HEK293 (cell line): ENCODE measurements around the gene TMEM229B.

Experiments
- CTCF ChIA-PET: fragments of 350-600 bp; formaldehyde crosslinking; extraction: SDS; loops from one replicate; lab custom pipeline; 2021; ENCODE audit warnings: antibody characterized with exemption; lab: Yijun Ruan, JAX
- POLR2A ChIA-PET: fragments of 300-600 bp; formaldehyde crosslinking; extraction: SDS; loops from one replicate; lab custom pipeline; 2020; ENCODE audit warnings: antibody characterized with exemption, inconsistent platforms; lab: Yijun Ruan, JAX
- H3K27ac ChIP-seq: fragments of 200-500 bp; sonication (Bioruptor generic); 2 replicates; pipeline ENCODE4 v1.5.1; 2014; ENCODE audit warnings: low read depth, low read length, control low read depth, inconsistent platforms; ENCODE audit errors: extremely low read depth
- H3K36me3 ChIP-seq, 2 experiments: fragments of 200-500 bp in 1 of 2; sonication (Bioruptor generic) in 1 of 2; 1 replicate in 1 of 2; 2 replicates in 1 of 2; pipeline ENCODE4 v1.5.1; 2014 to 2017; ENCODE audit warnings: inconsistent platforms in 2 of 2, low read length in 2 of 2; ENCODE audit not compliant: control insufficient read depth in 2 of 2, insufficient read depth in 1 of 2
- H3K4me1 ChIP-seq: fragments of 200-500 bp; sonication (Bioruptor generic); 2 replicates; pipeline ENCODE4 v1.5.1; 2014; ENCODE audit warnings: mild to moderate bottlenecking, low read length, inconsistent platforms; ENCODE audit not compliant: control insufficient read depth, insufficient read depth
- H3K4me3 ChIP-seq: 2 replicates; pipeline ENCODE4 v1.5.1; 2011; ENCODE audit warnings: low read depth, mild to moderate bottlenecking, control low read depth, low read length, moderate library complexity
- H3K9me3 ChIP-seq: fragments of 200-500 bp; sonication (Bioruptor generic); 2 replicates; pipeline ENCODE4 v1.5.1; 2014; ENCODE audit warnings: low read depth, low read length, inconsistent platforms; ENCODE audit not compliant: control insufficient read depth, insufficient read depth
- PRDM1 ChIP-seq: fragments of 450-650 bp; formaldehyde crosslinking; IDR thresholded peaks from 2 replicates; pipeline ENCODE4; 2016; ENCODE audit warnings: missing biosample characterization, missing genetic modification characterization
- SP7 ChIP-seq: fragments of 450-650 bp; formaldehyde crosslinking; IDR thresholded peaks from 2 replicates; pipeline ENCODE4 v1.5.1; 2016; ENCODE audit warnings: missing biosample characterization, missing genetic modification characterization
- ZFHX2 ChIP-seq: fragments of 450-650 bp; formaldehyde crosslinking; conservative IDR thresholded peaks from 2 replicates; pipeline ENCODE4 v1.5.1; 2016; ENCODE audit warnings: missing biosample characterization, missing genetic modification characterization
- ZNF138 ChIP-seq: fragments of 450-650 bp; formaldehyde crosslinking; IDR thresholded peaks from 2 replicates; pipeline ENCODE4 v1.5.1; 2016; ENCODE audit warnings: missing biosample characterization, missing genetic modification characterization, borderline replicate concordance
- ZNF146 ChIP-seq: fragments of 450-650 bp; formaldehyde crosslinking; IDR thresholded peaks from 2 replicates; pipeline ENCODE4 v1.5.1; 2016; ENCODE audit warnings: missing biosample characterization, missing genetic modification characterization
- ZNF555 ChIP-seq: fragments of 450-650 bp; formaldehyde crosslinking; conservative IDR thresholded peaks from 2 replicates; pipeline ENCODE4 v1.5.1; 2017; ENCODE audit warnings: missing biosample characterization, mild to moderate bottlenecking, missing genetic modification characterization, inconsistent platforms
- ZNF585B ChIP-seq: fragments of 450-650 bp; formaldehyde crosslinking; IDR thresholded peaks from 2 replicates; pipeline ENCODE4 v1.5.1; 2016; ENCODE audit warnings: missing biosample characterization, missing genetic modification characterization
- ZNF610 ChIP-seq: fragments of 450-650 bp; formaldehyde crosslinking; IDR thresholded peaks from 2 replicates; pipeline ENCODE4 v1.5.1; 2016; ENCODE audit warnings: missing biosample characterization, missing genetic modification characterization, borderline replicate concordance
- ZNF626 ChIP-seq: fragments of 450-650 bp; sonication (Bioruptor Pico); formaldehyde crosslinking; IDR thresholded peaks from 2 replicates; pipeline ENCODE4 v1.5.1; 2018; ENCODE audit warnings: missing biosample characterization, missing genetic modification characterization, inconsistent platforms
- ZNF658 ChIP-seq: fragments of 450-650 bp; formaldehyde crosslinking; IDR thresholded peaks from 2 replicates; pipeline ENCODE4; 2016; ENCODE audit warnings: missing biosample characterization, missing genetic modification characterization
- ZNF707 ChIP-seq: fragments of 450-650 bp; formaldehyde crosslinking; IDR thresholded peaks from 2 replicates; pipeline ENCODE4 v1.5.1; 2016; ENCODE audit warnings: missing biosample characterization, missing genetic modification characterization
- TF ChIP-seq, protein P1 (sequence below): fragments of 450-650 bp; formaldehyde crosslinking; IDR thresholded peaks from 2 replicates; pipeline ENCODE4 v1.5.1; 2016; ENCODE audit warnings: missing biosample characterization, missing genetic modification characterization
- TF ChIP-seq, protein P2 (sequence below): fragments of 450-650 bp; formaldehyde crosslinking; conservative IDR thresholded peaks from 2 replicates; pipeline ENCODE4 v1.5.1; 2016; ENCODE audit warnings: low read depth, missing biosample characterization, missing genetic modification characterization
- TF ChIP-seq, protein P3 (sequence below): fragments of 450-650 bp; formaldehyde crosslinking; IDR thresholded peaks from 2 replicates; pipeline ENCODE4 v1.5.1; 2017; ENCODE audit warnings: missing biosample characterization, missing genetic modification characterization
- TF ChIP-seq, protein P4 (sequence below): fragments of 450-650 bp; formaldehyde crosslinking; IDR thresholded peaks from 2 replicates; pipeline ENCODE4 v1.5.1; 2017; ENCODE audit warnings: missing biosample characterization, missing genetic modification characterization
- TF ChIP-seq, protein P5 (sequence below): fragments of 450-650 bp; formaldehyde crosslinking; IDR thresholded peaks from 2 replicates; pipeline ENCODE4 v1.5.1; 2016; ENCODE audit warnings: missing biosample characterization, missing genetic modification characterization
- TF ChIP-seq, protein P6 (sequence below): fragments of 450-650 bp; formaldehyde crosslinking; IDR thresholded peaks from 2 replicates; pipeline ENCODE4 v1.5.1; 2016; ENCODE audit warnings: missing biosample characterization, missing genetic modification characterization

TMEM229B gene

DNA sequence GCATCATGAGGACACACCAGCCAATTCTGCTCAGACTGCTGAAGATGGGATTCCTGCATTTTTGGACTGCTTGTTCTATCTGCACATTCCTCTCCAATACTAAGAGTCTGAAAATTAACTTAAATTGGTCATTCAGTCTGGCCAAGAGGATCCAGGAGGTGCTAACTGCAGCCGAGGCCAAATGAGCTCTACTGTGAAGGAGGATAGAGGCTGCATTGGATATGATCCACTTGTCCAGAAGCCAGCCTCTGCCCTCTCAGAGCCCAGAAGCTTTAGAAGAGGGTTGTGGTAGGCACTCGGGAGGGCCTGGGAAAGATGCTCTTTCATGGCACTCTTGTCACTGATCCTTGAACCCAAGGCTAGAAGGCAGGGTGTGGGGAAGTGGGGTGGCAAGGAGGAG, 39.4 kb downstream of the TMEM229B start:
- POLR2A ChIA-PET = no interaction called here
- Histone ChIP-seq H3K27ac (no peak overlapping the region), H3K36me3 (no peaks in the 10 kb centered on the region), H3K9me3 (no peaks in the 10 kb centered on the region), H3K4me3 (no peak overlapping the region), H3K4me1 (no peaks in the 10 kb centered on the region)
- CTCF ChIA-PET = interaction anchor here (0.7 kb wide), 1 partner anchor 256 kb away, joined by 3 read pairs; no protein-coding TSS in a partner anchor
- TF ChIP-seq, protein P1, sequence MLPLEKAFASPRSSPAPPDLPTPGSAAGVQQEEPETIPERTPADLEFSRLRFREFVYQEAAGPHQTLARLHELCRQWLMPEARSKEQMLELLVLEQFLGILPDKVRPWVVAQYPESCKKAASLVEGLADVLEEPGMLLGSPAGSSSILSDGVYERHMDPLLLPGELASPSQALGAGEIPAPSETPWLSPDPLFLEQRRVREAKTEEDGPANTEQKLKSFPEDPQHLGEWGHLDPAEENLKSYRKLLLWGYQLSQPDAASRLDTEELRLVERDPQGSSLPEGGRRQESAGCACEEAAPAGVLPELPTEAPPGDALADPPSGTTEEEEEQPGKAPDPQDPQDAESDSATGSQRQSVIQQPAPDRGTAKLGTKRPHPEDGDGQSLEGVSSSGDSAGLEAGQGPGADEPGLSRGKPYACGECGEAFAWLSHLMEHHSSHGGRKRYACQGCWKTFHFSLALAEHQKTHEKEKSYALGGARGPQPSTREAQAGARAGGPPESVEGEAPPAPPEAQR (tag by site-specific recombination) = no peak
- TF ChIP-seq SP7 = no peak

DNA sequence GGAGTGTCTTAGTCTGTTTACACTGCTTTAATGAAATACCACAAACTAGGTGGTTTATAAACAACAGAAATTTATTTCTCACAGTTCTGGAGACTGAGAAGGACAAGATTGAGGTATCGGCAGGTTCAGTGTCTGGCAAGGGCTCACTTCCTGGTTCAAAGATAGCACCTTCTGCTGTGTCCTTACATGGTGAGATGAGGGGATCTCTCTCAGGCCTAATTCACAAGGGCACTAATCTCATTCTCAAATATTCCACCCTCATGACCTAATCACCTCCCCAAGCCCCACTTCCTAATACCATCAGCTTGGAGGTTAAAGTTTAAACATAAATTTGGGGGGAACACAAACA, 41.5 kb downstream of the TMEM229B start:
- H3K36me3 ChIP-seq = no peaks in the 10 kb centered on the region
- no peak overlapping the region for H3K4me3 ChIP-seq
- TF ChIP-seq, protein P2, sequence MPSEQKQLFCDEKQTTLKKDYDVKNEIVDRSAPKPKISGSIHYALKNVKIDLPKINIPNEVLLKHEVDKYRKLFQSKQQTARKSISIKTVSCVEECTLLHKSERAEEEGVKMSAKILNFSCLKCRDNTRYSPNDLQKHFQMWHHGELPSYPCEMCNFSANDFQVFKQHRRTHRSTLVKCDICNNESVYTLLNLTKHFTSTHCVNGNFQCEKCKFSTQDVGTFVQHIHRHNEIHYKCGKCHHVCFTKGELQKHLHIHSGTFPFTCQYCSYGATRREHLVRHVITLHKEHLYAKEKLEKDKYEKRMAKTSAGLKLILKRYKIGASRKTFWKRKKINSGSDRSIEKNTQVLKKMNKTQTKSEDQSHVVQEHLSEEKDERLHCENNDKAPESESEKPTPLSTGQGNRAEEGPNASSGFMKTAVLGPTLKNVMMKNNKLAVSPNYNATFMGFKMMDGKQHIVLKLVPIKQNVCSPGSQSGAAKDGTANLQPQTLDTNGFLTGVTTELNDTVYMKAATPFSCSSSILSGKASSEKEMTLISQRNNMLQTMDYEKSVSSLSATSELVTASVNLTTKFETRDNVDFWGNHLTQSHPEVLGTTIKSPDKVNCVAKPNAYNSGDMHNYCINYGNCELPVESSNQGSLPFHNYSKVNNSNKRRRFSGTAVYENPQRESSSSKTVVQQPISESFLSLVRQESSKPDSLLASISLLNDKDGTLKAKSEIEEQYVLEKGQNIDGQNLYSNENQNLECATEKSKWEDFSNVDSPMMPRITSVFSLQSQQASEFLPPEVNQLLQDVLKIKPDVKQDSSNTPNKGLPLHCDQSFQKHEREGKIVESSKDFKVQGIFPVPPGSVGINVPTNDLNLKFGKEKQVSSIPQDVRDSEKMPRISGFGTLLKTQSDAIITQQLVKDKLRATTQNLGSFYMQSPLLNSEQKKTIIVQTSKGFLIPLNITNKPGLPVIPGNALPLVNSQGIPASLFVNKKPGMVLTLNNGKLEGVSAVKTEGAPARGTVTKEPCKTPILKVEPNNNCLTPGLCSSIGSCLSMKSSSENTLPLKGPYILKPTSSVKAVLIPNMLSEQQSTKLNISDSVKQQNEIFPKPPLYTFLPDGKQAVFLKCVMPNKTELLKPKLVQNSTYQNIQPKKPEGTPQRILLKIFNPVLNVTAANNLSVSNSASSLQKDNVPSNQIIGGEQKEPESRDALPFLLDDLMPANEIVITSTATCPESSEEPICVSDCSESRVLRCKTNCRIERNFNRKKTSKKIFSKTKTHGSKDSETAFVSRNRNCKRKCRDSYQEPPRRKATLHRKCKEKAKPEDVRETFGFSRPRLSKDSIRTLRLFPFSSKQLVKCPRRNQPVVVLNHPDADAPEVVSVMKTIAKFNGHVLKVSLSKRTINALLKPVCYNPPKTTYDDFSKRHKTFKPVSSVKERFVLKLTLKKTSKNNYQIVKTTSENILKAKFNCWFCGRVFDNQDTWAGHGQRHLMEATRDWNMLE = no peak
- TF ChIP-seq ZNF555 (tag by site-specific recombination) = no peak
- no peak for TF ChIP-seq ZFHX2 (tag by site-specific recombination)
- TF ChIP-seq, protein P3, sequence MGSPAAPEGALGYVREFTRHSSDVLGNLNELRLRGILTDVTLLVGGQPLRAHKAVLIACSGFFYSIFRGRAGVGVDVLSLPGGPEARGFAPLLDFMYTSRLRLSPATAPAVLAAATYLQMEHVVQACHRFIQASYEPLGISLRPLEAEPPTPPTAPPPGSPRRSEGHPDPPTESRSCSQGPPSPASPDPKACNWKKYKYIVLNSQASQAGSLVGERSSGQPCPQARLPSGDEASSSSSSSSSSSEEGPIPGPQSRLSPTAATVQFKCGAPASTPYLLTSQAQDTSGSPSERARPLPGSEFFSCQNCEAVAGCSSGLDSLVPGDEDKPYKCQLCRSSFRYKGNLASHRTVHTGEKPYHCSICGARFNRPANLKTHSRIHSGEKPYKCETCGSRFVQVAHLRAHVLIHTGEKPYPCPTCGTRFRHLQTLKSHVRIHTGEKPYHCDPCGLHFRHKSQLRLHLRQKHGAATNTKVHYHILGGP = no peak
- no peak for TF ChIP-seq ZNF658 (tag by site-specific recombination)
- TF ChIP-seq ZNF146 = no peak
- no peak for TF ChIP-seq SP7
- TF ChIP-seq ZNF138 (tag by site-specific recombination) = no peak
- no peak for TF ChIP-seq ZNF585B
- TF ChIP-seq, protein P4, sequence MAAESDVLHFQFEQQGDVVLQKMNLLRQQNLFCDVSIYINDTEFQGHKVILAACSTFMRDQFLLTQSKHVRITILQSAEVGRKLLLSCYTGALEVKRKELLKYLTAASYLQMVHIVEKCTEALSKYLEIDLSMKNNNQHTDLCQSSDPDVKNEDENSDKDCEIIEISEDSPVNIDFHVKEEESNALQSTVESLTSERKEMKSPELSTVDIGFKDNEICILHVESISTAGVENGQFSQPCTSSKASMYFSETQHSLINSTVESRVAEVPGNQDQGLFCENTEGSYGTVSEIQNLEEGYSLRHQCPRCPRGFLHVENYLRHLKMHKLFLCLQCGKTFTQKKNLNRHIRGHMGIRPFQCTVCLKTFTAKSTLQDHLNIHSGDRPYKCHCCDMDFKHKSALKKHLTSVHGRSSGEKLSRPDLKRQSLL = no peak
- TF ChIP-seq ZNF626 (tag by site-specific recombination) = no peak
- TF ChIP-seq ZNF610 = no peak
- TF ChIP-seq, protein P5, sequence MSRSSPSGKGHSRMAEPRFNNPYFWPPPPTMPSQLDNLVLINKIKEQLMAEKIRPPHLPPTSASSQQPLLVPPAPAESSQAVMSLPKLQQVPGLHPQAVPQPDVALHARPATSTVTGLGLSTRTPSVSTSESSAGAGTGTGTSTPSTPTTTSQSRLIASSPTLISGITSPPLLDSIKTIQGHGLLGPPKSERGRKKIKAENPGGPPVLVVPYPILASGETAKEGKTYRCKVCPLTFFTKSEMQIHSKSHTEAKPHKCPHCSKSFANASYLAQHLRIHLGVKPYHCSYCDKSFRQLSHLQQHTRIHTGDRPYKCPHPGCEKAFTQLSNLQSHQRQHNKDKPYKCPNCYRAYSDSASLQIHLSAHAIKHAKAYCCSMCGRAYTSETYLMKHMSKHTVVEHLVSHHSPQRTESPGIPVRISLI = no peak
- TF ChIP-seq PRDM1 (tag by site-specific recombination) = no peak
- TF ChIP-seq, protein P6, sequence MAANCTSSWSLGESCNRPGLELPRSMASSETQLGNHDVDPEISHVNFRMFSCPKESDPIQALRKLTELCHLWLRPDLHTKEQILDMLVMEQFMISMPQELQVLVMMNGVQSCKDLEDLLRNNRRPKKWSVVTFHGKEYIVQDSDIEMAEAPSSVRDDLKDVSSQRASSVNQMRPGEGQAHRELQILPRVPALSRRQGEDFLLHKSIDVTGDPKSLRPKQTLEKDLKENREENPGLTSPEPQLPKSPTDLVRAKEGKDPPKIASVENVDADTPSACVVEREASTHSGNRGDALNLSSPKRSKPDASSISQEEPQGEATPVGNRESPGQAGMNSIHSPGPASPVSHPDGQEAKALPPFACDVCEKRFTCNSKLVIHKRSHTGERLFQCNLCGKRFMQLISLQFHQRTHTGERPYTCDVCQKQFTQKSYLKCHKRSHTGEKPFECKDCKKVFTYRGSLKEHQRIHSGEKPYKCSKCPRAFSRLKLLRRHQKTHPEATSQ (tag by site-specific recombination) = no peak
- no peak for TF ChIP-seq ZNF707 (tag by site-specific recombination)
- no peaks in the 10 kb centered on the region for H3K9me3 ChIP-seq
- ChIA-PET POLR2A (no interaction called here), CTCF (interaction anchor here (0.6 to 4.3 kb wide), 5 partner anchors 17 to 213 kb away, joined by 3 to 28 read pairs (median 5); no protein-coding TSS in a partner anchor)
- no peaks in the 10 kb centered on the region for H3K4me1 ChIP-seq
- H3K27ac ChIP-seq = no peak overlapping the region
